Panc1 (cell line): ENCODE measurements around the gene UGT1A3. TPM values are rescaled to one million over a fixed set of nuclear protein-coding genes. Genes with fewer than 3 reads are reported as not detected.

Experiments
- ATAC-seq: fragments of 200-7000 bp; cut with Tn5 transposase; 2 replicates; pipeline ENCODE4 v1.9.1; 2020; ENCODE audit warnings: mild to moderate bottlenecking, moderate library complexity
- BruUV-seq: library from RNA; stranded (reverse); fragments of 400-500 nt; replicated peaks from 2 replicates; lab custom pipeline; 2021; lab: Mats Ljungman, UMichigan
- CTCF ChIA-PET: fragments of 300-600 bp; sonication (Branson Sonifier 250); formaldehyde crosslinking; loops from one replicate; lab custom pipeline; 2022; ENCODE audit warnings: antibody characterized with exemption; lab: Charles Lee
- POLR2A ChIA-PET: fragments of 300-600 bp; sonication (Branson Sonifier 250); formaldehyde crosslinking; loops from one replicate; lab custom pipeline; 2022; ENCODE audit warnings: antibody characterized with exemption; lab: Charles Lee
- DNase-seq: peaks from one replicate; pipeline ENCODE4 v3.0.0-alpha.2; 2010; ENCODE audit warnings: low read depth, low spot score
- H3K27ac ChIP-seq: 2 replicates; pipeline ENCODE4 v1.5.1; 2011; ENCODE audit warnings: mild to moderate bottlenecking, low read length, inconsistent platforms
- H3K27me3 ChIP-seq: fragments of 200-500 bp; sonication (Bioruptor generic); 2 replicates; pipeline ENCODE4 v1.6.0; 2014; ENCODE audit warnings: low read length, inconsistent platforms; ENCODE audit not compliant: control insufficient read depth, insufficient read depth
- H3K36me3 ChIP-seq: fragments of 200-500 bp; sonication (Bioruptor generic); 2 replicates; pipeline ENCODE4 v1.5.1; 2014; ENCODE audit warnings: inconsistent platforms, mild to moderate bottlenecking, low read length, moderate library complexity; ENCODE audit not compliant: control insufficient read depth, insufficient read depth
- H3K4me1 ChIP-seq: 2 replicates; pipeline ENCODE4 v1.5.1; 2011; ENCODE audit warnings: inconsistent platforms, mild to moderate bottlenecking, low read length, moderate library complexity; ENCODE audit not compliant: control insufficient read depth, insufficient read depth
- H3K4me3 ChIP-seq, 2 experiments: 2 replicates each; pipeline ENCODE4 v1.5.1; 2011 to 2012; ENCODE audit warnings: low read depth in 2 of 2, low read length in 2 of 2, mild to moderate bottlenecking in 2 of 2, inconsistent platforms in 1 of 2, moderate library complexity in 1 of 2
- H3K9me3 ChIP-seq: fragments of 200-500 bp; sonication (Bioruptor generic); 2 replicates; pipeline ENCODE4 v1.5.1; 2014; ENCODE audit warnings: low read depth, mild to moderate bottlenecking, inconsistent platforms, low read length, moderate library complexity; ENCODE audit not compliant: control insufficient read depth, insufficient read depth
- POLR2AphosphoS5 ChIP-seq: IDR thresholded peaks from 2 replicates; pipeline ENCODE4 v1.6.1; 2012; ENCODE audit warnings: mild to moderate bottlenecking, low read depth, low read length, moderate library complexity
- REST ChIP-seq, 2 experiments: IDR thresholded peaks; 2 replicates each; pipeline ENCODE4 v1.6.1; 2011 to 2012; ENCODE audit warnings: low read depth in 2 of 2, control low read depth in 1 of 2, low read length in 1 of 2, mild to moderate bottlenecking in 1 of 2, moderate library complexity in 1 of 2; ENCODE audit not compliant: insufficient read depth in 1 of 2
- SIN3A ChIP-seq: IDR thresholded peaks from 2 replicates; pipeline ENCODE4 v1.6.1; 2012; ENCODE audit warnings: low read depth, mild to moderate bottlenecking, low read length, moderate library complexity, borderline replicate concordance; ENCODE audit not compliant: insufficient read depth
- TCF7L2 ChIP-seq: IDR thresholded peaks from 2 replicates; pipeline ENCODE4 v1.6.1; 2011; ENCODE audit warnings: mild to moderate bottlenecking, low read depth, low read length, inconsistent platforms
- in situ Hi-C: cut with HindIII; loops from 2 replicates; pipeline ENCODE4 v1.10.0; 2016; ENCODE audit warnings: low sequenced_read_pairs, low pct_unique_long_range_greater_than_20kb
- intact Hi-C: fragments of 100-400 bp; cut with micrococcal nuclease; formaldehyde crosslinking; loops from one replicate; pipeline ENCODE4 v1.10.0; 2022; ENCODE audit not compliant: unreplicated experiment
- total RNA-seq: library from RNA; stranded (reverse); gene quantifications from one replicate; pipeline ENCODE4 v1.2.1, GENCODE V29; 2021; ENCODE audit not compliant: unreplicated experiment
- TF ChIP-seq, protein P1 (sequence below): fragments of 450-650 bp; IDR thresholded peaks from 2 replicates; pipeline ENCODE4 v1.5.1; 2017; ENCODE audit warnings: mild to moderate bottlenecking

Gene UGT1A3
- total RNA-seq, 1 experiment from 2014 or later = not detected

- intact Hi-C loops = no loop called here
- Histone ChIP-seq H3K36me3 (no peaks in the 10 kb centered on the region), H3K27ac (no peak overlapping the region), H3K4me1 (no peaks in the 10 kb centered on the region), H3K4me3 (no peak overlapping the region), H3K27me3 (no peaks in the 10 kb centered on the region), H3K9me3 (no peaks in the 10 kb centered on the region)
- no TSS peak for BruUV-seq
- ChIA-PET CTCF (no interaction called here), POLR2A (no interaction called here)
- in situ Hi-C loops = no loop called here
- DNase-seq (no peak), ATAC-seq (no peak)
- TF ChIP-seq REST (IDR thresholded peaks at IDR 0.05; ENCODE audit: insufficient read depth in 1 of 2, low read depth in 2 of 2, low read length in 1 of 2) = no peak
- no peak for TF ChIP-seq TCF7L2
- TF ChIP-seq SIN3A = no peak
- TF ChIP-seq POLR2AphosphoS5 = no peak
- TF ChIP-seq, protein P1, sequence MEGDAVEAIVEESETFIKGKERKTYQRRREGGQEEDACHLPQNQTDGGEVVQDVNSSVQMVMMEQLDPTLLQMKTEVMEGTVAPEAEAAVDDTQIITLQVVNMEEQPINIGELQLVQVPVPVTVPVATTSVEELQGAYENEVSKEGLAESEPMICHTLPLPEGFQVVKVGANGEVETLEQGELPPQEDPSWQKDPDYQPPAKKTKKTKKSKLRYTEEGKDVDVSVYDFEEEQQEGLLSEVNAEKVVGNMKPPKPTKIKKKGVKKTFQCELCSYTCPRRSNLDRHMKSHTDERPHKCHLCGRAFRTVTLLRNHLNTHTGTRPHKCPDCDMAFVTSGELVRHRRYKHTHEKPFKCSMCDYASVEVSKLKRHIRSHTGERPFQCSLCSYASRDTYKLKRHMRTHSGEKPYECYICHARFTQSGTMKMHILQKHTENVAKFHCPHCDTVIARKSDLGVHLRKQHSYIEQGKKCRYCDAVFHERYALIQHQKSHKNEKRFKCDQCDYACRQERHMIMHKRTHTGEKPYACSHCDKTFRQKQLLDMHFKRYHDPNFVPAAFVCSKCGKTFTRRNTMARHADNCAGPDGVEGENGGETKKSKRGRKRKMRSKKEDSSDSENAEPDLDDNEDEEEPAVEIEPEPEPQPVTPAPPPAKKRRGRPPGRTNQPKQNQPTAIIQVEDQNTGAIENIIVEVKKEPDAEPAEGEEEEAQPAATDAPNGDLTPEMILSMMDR = no peak
Observed at GRCh38 chr2:233822101-233822771, 93.4 kb downstream of the UGT1A3 start.

Other genes starting within 250 kb of the UGT1A3 start
- 26.6 TPM for gene USP40, start 162.3 kb upstream of the UGT1A3 start, total RNA-seq
- 0.15 TPM for gene UGT1A8, start 111.4 kb upstream of the UGT1A3 start, total RNA-seq
- not detected for gene UGT1A10, start 92.6 kb upstream of the UGT1A3 start, total RNA-seq
- not detected for gene UGT1A9, start 57.1 kb upstream of the UGT1A3 start, total RNA-seq
- not detected for gene UGT1A7, start 47.1 kb upstream of the UGT1A3 start, total RNA-seq
- not detected for gene UGT1A6, start 36.2 kb upstream of the UGT1A3 start, total RNA-seq
- not detected for gene UGT1A5, start 16.1 kb upstream of the UGT1A3 start, total RNA-seq
- gene UGT1A4, start 10.3 kb upstream of the UGT1A3 start, total RNA-seq = not detected
- gene UGT1A1, start 31.2 kb downstream of the UGT1A3 start, total RNA-seq = not detected
- gene MROH2A, start 49.3 kb downstream of the UGT1A3 start, total RNA-seq = not detected
- gene HJURP, start 125.5 kb downstream of the UGT1A3 start, total RNA-seq = 87.0 TPM
- 3.9 TPM for gene TRPM8, start 188.3 kb downstream of the UGT1A3 start, total RNA-seq